Chondrocyte (in vitro differentiated cells): ENCODE data around the gene PRDM15. TPM values are rescaled to one million over a fixed set of nuclear protein-coding genes. Genes with fewer than 3 reads are reported as not detected.

Source experiments
- DNase-seq: peaks from one replicate; pipeline ENCODE4 v3.0.0; 2021; ENCODE audit warnings: mixed read lengths, low spot score
- H3K27ac Mint-ChIP-seq: one replicate; pipeline ENCODE4 v1.8.0; 2021; ENCODE audit warnings: mild to moderate bottlenecking, moderate library complexity, mixed read lengths; ENCODE audit not compliant: unreplicated experiment
- H3K27me3 Mint-ChIP-seq: 2 replicates; pipeline ENCODE4 v1.8.0; 2021; ENCODE audit warnings: low read depth, mixed read lengths
- H3K36me3 Mint-ChIP-seq: 2 replicates; pipeline ENCODE4 v1.8.0; 2021; ENCODE audit warnings: low read depth, mixed read lengths
- H3K4me1 Mint-ChIP-seq: 2 replicates; pipeline ENCODE4 v1.8.0; 2021; ENCODE audit warnings: low read depth, mild to moderate bottlenecking, mixed read lengths
- H3K4me3 Mint-ChIP-seq: one replicate; pipeline ENCODE4 v1.8.0; 2021; ENCODE audit warnings: mild to moderate bottlenecking, moderate library complexity, mixed read lengths; ENCODE audit not compliant: unreplicated experiment
- H3K9me3 Mint-ChIP-seq: 2 replicates; pipeline ENCODE4 v1.8.0; 2021; ENCODE audit warnings: low read depth, mixed read lengths
- total RNA-seq: library from RNA; stranded (reverse); gene quantifications from 3 replicates; pipeline ENCODE4 v1.2.1, GENCODE V29; 2021
- TF ChIP-seq, protein P1 (sequence below): fragments of 200-600 bp; sonication (generic); IDR thresholded peaks from 2 replicates; pipeline ENCODE4 v1.5.0; 2021; ENCODE audit warnings: antibody characterized with exemption, mild to moderate bottlenecking, moderate library complexity

PRDM15 gene
- total RNA-seq, 1 donor from 2014 or later = 4.9 TPM

DNA sequence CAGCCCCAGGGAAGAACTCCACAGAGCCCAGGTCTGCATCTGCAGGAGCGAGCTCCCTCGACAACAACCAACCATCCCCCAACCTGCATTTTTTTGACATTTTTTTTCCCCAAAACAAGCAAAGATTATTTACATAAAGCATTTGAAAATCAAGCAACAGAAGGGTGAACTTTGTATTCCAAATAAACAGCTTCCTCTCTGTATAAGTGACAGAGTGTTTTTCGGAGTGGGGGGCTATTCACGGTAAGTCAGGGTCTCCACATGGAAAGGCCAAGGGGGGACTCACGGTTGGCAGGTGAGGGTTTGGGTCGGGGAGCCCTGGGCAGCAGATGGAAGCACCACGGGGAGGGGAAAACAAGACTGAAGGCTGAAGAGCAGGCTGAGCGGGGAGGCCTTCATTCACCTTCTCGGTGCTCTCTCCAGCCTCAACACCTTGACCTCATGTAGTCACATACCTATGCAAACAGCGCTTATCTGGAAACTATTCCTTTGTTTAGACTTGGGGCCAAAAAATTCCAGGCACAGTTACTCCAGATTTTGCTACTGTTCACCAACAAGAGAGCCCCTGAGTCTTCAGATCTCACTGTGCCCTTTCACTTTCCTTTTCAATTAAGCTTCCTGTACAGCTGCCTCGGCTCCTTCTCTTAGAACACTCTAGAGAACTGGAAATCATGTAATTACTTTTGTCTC, 47.1 kb upstream of the PRDM15 start:
- DNase-seq = no peak
- TF ChIP-seq, protein P1, sequence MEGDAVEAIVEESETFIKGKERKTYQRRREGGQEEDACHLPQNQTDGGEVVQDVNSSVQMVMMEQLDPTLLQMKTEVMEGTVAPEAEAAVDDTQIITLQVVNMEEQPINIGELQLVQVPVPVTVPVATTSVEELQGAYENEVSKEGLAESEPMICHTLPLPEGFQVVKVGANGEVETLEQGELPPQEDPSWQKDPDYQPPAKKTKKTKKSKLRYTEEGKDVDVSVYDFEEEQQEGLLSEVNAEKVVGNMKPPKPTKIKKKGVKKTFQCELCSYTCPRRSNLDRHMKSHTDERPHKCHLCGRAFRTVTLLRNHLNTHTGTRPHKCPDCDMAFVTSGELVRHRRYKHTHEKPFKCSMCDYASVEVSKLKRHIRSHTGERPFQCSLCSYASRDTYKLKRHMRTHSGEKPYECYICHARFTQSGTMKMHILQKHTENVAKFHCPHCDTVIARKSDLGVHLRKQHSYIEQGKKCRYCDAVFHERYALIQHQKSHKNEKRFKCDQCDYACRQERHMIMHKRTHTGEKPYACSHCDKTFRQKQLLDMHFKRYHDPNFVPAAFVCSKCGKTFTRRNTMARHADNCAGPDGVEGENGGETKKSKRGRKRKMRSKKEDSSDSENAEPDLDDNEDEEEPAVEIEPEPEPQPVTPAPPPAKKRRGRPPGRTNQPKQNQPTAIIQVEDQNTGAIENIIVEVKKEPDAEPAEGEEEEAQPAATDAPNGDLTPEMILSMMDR = no peak
- no peaks in the 10 kb centered on the region for H3K9me3 Mint-ChIP-seq
- H3K27ac Mint-ChIP-seq = peak overlapping the region; percentile 71
- peak overlapping the region; percentile 44 for H3K4me3 Mint-ChIP-seq
- H3K4me1 Mint-ChIP-seq = peaks cover 54% of the 10 kb centered on the region
- H3K36me3 Mint-ChIP-seq = no peaks in the 10 kb centered on the region
- no peaks in the 10 kb centered on the region for H3K27me3 Mint-ChIP-seq

DNA sequence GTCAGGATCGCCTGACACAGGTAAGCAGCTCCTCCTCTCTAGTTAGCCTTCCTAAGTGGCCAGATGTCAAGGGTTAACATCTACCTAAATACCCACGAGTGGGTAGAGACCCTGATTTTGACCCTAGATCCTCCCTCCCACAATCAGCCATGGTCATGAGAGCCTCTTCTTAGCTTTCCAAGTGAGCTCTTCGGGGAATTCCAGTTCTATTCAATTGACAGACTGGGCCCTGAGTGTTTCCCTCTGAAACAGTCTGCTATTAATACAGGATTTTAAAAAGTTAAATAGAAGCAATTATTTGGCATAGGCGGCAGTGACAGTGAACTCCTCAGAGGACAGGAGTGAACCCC, 46.6 kb upstream of the PRDM15 start:
- peak overlapping the region; percentile 26 for H3K4me3 Mint-ChIP-seq
- TF ChIP-seq, protein P1 = no peak
- no peaks in the 10 kb centered on the region for H3K9me3 Mint-ChIP-seq
- peak overlapping the region; percentile 71 for H3K27ac Mint-ChIP-seq
- H3K36me3 Mint-ChIP-seq = no peaks in the 10 kb centered on the region
- no peak for DNase-seq
- H3K27me3 Mint-ChIP-seq = no peaks in the 10 kb centered on the region
- peaks cover 49% of the 10 kb centered on the region for H3K4me1 Mint-ChIP-seq

DNA sequence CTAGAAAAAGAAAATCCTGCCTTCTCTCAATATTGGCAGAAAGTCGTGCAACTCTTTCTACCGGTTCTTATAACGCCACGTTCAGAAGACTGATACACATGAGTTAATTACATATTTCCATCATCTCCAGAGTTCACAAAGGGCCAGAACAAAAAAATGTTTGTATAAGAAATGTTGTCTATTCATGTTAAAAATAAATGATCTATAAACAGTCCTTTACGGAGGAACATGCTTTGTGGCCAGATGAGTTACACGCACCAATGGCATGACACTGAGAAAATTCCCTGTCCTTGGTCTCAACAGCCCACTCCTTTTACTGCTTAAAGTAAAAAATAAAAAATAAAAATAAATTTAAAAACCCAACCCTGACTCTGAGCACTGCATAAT, 45.2 kb upstream of the PRDM15 start:
- no peaks in the 10 kb centered on the region for H3K36me3 Mint-ChIP-seq

DNA sequence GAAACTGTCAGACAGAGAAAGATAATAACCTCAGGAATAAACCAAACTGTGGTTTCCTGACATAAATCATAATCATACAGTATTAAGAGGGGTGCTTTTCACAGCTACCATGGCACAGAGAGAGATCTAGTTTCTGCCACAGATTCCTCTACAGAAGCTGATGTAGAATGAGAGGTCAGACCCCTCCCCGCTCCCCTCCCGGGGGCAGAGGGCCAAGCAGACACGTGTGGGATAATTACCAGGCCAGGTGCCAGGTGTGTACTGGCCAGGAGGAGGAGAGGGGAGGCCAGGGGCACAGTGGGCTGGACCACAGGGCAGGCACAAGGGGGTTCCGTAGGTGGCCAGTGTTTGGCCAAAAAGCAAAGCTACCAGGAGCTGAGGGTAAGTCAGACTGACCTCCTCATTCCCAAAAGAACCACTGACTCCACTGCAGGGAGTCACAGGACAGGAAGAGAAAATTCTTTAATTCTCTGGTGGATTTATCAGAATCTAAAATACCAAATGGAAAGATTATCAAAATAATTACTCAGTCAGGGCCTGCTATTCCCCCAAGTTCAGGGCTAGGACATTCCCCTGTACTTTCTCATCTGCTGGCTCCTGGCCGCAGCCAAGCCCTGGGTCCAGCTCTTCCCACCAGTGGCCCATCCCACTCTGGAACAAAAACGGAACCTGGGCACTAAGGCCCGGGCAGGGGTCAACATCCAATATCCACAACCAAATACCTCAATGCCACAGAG, 44.7 kb upstream of the PRDM15 start:
- Mint-ChIP-seq H3K27me3 (no peaks in the 10 kb centered on the region), H3K36me3 (peaks cover 2% of the 10 kb centered on the region), H3K9me3 (no peaks in the 10 kb centered on the region), H3K4me1 (peaks cover 45% of the 10 kb centered on the region), H3K4me3 (peak overlapping the region; percentile 56), H3K27ac (peak overlapping the region; percentile 97)
- no peak for DNase-seq
- TF ChIP-seq, protein P1 = no peak

More for the DNA sequence above, 45.2 kb upstream of the PRDM15 start:
- H3K27ac Mint-ChIP-seq = peak overlapping the region; percentile 97
- H3K9me3 Mint-ChIP-seq = no peaks in the 10 kb centered on the region
- peak overlapping the region; percentile 56 for H3K4me3 Mint-ChIP-seq
- DNase-seq = no peak
- H3K4me1 Mint-ChIP-seq = peaks cover 45% of the 10 kb centered on the region
- TF ChIP-seq, protein P1 = no peak
- H3K27me3 Mint-ChIP-seq = no peaks in the 10 kb centered on the region

DNA sequence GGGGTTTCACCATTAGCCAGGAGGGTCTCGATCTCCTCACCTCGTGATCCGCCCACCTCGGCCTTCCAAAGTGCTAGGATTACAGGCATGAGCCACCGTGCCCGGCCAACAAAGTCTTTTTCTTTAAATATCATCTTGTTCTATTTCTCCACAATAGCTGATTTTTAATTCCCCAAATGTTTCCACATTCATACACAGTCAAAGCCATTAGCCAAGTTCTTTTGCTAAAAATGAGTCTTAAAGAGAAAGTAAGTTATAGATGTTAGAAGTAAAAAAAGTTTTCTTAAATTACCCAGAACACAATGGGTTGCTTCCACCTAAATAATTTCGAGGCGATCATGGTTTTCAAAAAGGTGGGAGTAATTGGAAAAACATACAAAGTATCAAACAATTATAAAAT, 44.0 kb upstream of the PRDM15 start:
- Mint-ChIP-seq H3K4me1 (peaks cover 45% of the 10 kb centered on the region), H3K27me3 (no peaks in the 10 kb centered on the region), H3K4me3 (peak overlapping the region; percentile 56), H3K36me3 (peaks cover 5% of the 10 kb centered on the region), H3K27ac (peak overlapping the region; percentile 97), H3K9me3 (no peaks in the 10 kb centered on the region)
- DNase-seq = no peak
- TF ChIP-seq, protein P1 = no peak
